SH-SY5Y (cell line): Measurements from ENCODE around the gene CCDC12.

Experiments
- GATA2 ChIP-seq: IDR thresholded peaks from 2 replicates; pipeline ENCODE4 v1.6.1; 2011; ENCODE audit warnings: mild to moderate bottlenecking, low read depth, low read length
- GATA3 ChIP-seq: IDR thresholded peaks from 2 replicates; pipeline ENCODE4 v1.6.1; 2011; ENCODE audit warnings: low read depth, mild to moderate bottlenecking, low read length, moderate library complexity

GRCh38 chr3:46897031-46897430 is 79.5 kb downstream of the CCDC12 start:
- TF ChIP-seq GATA2 (no peak), GATA3 (no peak)
